ENCODE data around the gene SIRT7. TPM values are rescaled to one million over a fixed set of nuclear protein-coding genes. Genes with fewer than 3 reads are reported as not detected.
"Not testable (repeated sequence)": the region's sequence is repeated elsewhere in the genome, so short reads cannot be mapped to it uniquely, and the experiment has no call there.

SIRT7 gene
- total RNA-seq, 1 donor from 2014 or later: 6.2 TPM

DNA sequence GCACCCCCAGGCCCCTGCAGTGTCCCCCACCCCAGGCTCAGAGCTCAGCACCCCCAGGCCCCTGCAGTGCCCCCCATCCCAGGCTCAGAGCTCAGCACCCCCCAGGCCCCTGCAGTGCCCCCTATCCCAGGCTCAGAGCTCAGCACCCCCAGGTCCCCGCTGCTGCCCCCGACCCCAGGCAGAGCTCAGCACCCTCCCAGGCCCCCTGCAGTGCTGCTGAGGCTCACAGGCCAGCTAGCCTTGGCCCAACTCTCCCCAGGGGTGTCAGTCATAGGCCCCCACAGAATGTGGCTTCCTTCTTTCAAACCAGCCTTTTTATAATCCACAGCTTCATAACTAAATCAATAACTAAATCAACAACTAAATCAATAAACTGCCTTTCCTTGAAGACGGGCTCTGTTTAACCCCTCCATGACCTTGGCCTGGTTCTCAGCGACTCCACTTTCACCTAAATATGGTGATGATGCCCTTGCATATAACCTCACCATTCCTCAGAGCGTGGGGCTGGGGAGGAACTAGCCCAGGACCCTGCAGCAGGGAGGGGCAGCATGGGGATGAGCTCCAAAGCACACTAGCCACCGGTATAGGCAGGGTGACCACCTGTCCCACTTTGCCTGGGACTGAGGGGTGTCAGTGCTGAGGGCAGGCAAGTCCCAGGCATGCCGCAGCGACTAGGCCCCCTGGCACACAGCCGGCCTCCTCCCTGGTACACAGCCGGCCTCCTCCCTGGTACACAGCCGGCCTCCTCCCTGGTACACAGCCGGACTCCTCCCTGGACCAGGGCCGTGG lies 38.0 kb upstream of the SIRT7 start:
- ATAC-seq: no peak
- DNase-seq (ENCODE audit: missing footprints): no peak
- intact Hi-C loops (cut with DNase I): loop anchor here (5.0 kb wide), 1 partner anchor 196 kb away; no protein-coding TSS in a partner anchor

DNA sequence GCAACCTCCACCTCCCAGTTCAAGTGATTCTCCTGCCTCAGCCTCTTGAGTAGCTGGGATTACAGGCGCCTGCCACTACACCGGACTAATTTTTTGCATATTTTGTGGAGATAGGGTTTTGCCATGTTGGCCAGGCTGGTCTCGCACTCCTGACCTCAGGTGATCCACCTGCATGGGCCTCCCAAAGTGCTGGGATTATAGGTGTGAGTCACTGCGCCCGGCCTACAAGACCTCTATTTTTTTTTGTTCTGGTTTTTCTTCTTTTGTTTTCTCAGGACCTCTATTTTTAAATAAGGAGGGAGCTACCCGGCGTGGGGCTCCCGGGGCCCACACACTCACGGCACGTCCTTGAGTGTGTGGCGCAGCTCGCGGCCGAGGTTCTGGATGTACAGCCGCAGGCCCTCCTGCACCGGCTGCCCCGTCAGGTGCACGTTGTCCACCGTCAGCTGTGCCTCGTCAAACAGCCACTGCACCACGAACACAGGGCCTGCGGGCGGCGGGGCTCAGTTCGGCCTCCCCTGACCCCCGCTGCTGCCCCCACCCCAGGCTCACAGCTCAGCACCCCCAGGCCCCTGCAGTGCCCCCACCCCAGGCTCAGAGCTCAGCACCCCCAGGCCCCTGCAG lies 37.2 kb upstream of the SIRT7 start:
- no peak for ATAC-seq
- intact Hi-C loops (cut with DNase I): loop anchor here (5.0 kb wide), 1 partner anchor 197 kb away; no protein-coding TSS in a partner anchor
- no peak for DNase-seq (ENCODE audit: missing footprints)

DNA sequence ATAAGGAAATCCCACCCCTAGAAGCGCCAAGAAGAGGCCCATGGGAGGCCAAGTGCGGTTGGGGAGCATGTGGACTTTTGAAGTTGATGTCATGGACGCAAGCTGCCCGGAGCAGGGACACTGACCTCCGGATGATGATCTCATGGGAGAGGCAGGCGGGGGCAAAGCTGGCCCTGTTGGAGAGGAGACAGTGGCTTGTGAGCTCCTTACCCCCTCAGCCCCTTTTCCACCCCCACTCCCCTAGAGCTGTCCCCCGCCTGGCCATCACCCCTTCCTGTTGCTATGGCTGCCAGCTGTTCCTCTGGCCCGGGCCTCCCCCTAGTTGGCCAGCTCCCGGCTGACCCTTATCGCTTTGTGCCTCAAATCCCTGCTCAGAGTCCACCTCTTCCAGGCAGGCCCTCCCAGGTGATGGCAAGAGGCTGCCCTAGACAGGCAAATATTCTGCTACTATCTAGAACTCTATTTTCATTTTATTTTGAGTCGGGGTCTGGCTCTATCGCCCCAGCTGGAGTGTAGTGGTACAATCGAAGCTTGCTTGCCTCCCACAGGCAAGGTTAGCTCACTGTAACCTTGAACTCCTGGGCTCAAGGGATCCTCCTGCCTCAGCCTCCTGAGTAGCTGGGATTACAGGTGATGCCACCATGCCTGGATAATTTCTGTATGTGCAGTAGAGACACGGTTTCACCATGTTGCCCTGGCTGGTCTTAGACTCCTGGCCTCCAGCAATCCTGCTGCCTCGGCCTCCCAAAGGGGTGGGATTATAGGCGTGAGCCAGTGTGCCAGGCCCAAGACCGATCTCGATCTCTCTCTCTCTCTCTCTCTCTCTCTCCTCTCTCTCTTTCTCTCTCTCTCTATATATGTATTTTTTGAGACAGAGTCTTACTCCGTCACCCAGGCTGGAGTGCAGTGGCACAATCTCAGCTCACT lies 36.4 kb upstream of the SIRT7 start:
- DNase-seq (ENCODE audit: missing footprints): no peak
- intact Hi-C loops (cut with DNase I): loop anchor here (5.0 kb wide), 1 partner anchor 198 kb away; no protein-coding TSS in a partner anchor
- ATAC-seq: no peak

DNA sequence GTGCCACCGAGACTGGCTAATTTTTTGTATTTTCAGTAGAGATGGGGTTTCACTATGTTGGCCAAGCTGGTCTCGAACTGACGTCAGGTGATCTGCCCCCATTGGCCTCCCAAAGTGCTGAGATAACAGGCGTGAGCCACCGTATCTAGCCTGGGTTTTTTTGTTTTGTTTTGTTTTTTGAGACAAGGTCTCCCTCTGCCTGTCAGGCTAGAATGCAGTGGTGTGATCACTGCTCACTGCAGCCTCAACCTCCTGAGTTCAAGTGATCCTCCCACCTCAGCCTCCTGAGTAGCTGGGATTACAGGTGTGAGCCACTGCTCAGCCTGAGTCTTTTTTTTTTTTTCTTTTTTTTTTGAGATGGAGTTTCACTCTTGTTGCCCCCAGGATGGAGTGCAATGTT lies 35.5 kb upstream of the SIRT7 start:
- DNase-seq (ENCODE audit: missing footprints); intact Hi-C loops (cut with DNase I); ATAC-seq: not testable (repeated sequence)

DNA sequence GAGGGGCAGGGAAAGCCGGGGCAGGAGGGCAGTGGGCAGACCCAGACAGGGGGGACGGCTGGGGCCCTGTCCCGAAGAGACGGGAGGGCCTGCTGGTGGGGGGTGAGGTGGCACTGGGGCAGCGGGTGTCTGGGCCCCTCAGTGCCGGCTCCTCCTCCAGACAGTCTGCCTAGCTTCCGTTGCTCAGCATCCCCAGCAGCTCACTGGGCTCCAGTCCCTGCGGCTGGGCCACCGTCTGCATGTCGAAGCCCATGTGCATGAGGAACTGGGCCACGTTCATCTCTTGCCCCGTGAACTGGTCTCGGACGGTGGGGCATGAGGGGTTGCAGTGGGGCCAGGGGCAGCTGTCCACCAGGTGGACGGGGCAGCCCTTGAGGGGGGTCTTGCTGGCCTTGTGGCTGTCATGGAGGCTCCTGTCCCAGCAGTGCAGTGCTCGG lies 34.8 kb upstream of the SIRT7 start:
- no peak for DNase-seq (ENCODE audit: missing footprints)
- intact Hi-C loops (cut with DNase I): no loop called here
- ATAC-seq: no peak

DNA sequence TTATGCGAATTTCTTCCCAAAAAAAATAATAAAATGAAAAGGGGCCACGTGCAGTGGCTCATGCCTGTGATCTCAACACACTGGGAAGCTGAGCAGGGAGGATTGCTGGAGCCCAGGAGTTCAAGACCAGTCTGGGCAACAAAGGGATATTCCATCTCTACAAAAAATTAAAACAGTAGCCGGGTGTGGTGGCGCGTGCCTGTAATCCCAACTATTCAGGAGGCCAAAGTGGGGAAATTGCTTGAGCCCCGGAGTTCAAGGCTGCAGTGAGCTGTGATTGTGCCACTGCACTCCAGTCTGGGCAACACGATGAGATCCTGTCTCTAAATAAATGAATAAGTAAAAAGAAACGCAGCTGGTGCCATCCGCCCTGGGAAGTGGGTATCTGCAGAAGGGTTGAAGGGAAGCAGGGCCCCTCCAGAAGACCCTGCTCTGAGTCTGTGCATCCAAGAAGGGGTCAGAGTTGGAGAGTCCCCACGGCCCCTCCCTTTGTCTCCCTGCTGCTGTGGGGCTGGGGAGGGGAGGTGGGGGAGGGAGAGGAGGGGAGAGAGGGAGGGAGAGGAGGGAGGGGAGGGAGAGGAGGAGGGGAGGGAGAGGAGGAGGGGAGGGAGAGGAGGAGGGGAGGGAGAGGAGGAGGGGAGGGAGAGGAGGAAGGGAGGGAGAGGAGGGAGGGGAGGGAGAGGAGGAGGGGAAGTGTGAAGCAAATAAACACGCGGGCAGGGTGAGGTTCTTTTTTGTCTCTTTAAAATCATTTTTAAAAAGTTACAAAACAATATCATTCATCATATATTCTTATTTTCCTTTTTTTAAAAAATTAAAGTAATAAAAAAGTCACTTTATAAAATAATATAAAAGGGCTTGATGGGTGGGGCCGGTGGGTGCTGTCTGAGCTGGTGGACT lies 34.1 kb upstream of the SIRT7 start:
- ATAC-seq (no peak), DNase-seq (ENCODE audit: missing footprints) (no peak)
- intact Hi-C loops (cut with DNase I): no loop called here

DNA sequence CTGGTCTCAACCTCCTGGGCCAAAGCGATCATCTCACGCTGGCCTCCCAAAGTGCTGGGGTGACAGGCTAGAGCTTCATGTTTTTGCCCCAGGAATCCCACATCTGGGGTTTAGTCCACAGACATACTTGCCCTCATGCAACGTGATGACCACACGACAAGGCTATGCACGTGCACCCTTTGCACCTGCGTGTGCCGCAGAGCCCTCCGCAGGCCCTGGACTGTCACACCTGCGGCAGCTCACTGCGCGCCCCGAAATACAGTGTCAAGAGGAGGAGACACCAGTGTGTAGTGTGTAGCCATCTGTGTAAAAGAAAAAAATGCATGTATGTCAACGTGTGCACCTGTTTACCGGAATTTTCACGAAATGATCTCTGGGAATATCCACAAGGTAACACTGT lies 32.5 kb upstream of the SIRT7 start:
- intact Hi-C loops (cut with DNase I): no loop called here
- ATAC-seq (no peak), DNase-seq (ENCODE audit: missing footprints) (no peak)

DNA sequence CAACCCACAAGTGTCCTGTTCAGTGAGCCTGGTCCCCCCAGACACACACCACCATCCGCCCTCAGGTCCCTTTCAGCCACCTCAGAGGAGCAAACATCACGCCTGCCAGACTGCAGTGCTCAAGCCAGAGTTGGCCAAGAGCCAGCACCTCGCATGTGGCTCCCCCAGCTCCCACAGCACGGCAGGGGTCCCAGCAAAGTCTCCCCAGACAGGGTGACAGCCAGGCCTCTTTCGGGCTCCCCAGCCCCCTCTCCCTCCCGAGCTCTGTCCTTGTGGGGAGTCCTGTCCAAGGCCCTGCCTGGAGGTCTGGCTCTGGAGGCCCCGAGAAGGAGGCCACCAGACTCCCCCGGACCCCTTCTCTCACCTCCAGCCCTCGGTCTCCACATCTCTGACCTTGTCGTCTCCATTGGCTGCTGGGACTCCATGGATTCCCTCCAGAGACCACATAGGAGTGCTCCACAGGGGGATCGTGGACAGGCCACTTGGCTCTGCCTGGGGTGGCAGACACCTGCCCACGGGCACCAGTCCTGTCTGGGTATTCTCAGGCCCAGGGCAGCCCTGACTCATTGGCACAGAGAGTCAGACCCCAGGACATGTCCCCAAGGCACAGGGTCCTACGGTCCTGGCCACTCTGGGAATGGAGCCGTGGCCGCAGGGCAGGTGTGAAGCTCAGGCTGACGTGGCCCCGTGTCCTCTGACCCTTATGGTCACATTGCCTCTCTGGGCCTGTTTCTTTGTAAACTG lies 30.8 kb upstream of the SIRT7 start:
- DNase-seq (ENCODE audit: missing footprints) (peak; percentile 31), ATAC-seq (peak; percentile 30)
- intact Hi-C loops (cut with DNase I): no loop called here

DNA sequence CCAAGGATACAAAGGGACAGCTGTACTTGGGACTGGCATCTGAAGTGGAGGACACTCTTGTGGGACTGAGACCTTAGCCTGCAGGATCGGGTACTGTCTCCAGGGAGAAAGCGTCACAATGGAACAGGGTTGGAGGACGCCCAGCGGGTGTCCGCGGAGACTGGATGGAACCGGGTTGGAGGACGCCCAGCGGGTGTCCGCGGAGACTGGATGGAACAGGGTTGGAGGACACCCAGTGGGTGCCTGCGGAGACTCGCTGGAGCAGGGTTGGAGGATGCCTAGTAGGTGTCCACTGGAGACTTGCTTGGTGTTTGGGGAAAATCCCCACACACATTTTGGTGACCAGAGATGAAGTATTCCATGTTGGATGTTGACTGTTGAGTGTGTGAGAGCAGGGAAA lies 29.2 kb upstream of the SIRT7 start, which contains the start of gene MYADML2:
Gene MYADML2 (minus strand): TSS at position 45 of the 400 bp plus-strand sequence. CDS start 5,492 bp downstream, outside the sequence.
- no peak for DNase-seq (ENCODE audit: missing footprints)
- intact Hi-C loops (cut with DNase I): no loop called here
- no peak for ATAC-seq

DNA sequence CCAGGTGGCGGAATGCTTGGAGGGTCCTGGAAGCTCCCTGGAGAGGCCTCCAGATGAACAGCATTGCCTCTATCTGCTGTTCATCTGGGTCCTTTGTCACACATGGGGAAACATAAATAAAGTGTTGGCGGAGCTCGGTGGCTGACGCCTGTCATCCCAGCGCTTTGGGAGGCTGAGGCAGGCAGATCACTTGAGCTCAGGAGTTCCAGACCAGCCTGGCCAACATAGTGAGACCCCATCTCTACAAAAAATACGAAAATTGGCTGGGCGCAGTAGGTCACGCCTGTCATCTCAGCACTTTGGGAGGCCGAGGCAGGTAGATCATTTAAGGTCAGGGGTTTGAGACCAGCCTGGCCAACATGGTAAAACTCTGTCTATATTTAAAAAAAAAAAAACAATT lies 26.9 kb upstream of the SIRT7 start:
- DNase-seq (ENCODE audit: missing footprints) (no peak), ATAC-seq (no peak)
- intact Hi-C loops (cut with DNase I): loop anchor here (5.0 kb wide), 1 partner anchor 123 kb away; no protein-coding TSS in a partner anchor

DNA sequence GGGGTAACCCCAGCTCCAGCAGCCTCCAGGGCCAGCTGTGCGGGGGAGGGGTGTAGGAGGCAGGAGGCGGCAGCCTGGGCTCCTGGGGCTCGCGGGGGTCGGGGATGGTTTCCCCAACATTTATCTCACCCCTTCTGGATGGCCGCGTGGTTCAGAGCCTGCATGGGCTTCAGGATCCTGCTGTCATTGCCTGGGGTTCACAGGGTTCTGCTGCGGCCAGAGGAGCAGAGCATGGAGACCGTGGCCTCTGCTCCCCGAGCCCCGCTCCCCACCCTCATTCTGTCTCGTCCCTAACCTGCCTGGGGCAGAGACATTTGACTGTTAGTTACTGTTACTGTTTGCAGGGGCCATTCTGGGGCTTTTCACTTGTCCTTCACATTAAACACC lies 24.2 kb upstream of the SIRT7 start:
- ATAC-seq (no peak), DNase-seq (ENCODE audit: missing footprints) (no peak)
- intact Hi-C loops (cut with DNase I): loop anchor here (5.0 kb wide), 1 partner anchor 120 kb away; no protein-coding TSS in a partner anchor

DNA sequence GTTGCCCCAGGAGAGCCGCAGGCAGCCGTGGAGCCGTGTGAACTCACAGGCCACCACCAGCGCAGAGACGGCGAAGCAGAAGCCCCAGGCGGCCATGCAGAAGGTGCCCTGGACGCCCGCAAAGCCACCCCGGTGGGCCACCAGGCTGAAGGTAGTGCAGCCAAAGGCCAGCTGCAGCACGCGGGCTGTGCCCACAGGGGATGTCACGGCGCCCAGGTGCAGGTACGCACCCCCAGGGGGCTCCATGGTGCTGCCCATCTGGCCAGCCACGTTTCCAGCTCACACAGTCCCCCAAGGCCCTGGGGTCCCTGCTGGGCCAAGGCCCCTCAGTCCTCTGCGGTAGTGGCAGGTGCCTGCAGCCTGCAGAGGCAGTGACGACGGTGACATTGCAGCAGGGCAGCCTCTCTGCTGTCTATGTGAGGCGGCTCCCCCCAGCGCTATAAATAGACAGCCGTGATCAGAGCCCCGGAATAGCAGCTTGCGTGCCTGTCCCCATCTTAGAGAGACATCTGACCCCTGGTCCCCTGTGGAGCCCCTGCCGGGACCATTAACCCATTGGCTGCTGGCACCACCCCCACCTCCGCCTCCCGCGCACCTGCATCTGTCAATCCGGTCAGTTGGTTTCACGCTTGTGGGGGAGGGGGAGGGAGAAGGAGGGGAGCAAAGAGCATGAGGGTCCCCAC lies 23.6 kb upstream of the SIRT7 start:
- ATAC-seq: peak; percentile 26
- intact Hi-C loops (cut with DNase I): loop anchor here (5.0 kb wide), 1 partner anchor 119 kb away; no protein-coding TSS in a partner anchor
- DNase-seq (ENCODE audit: missing footprints): peak; percentile 73

DNA sequence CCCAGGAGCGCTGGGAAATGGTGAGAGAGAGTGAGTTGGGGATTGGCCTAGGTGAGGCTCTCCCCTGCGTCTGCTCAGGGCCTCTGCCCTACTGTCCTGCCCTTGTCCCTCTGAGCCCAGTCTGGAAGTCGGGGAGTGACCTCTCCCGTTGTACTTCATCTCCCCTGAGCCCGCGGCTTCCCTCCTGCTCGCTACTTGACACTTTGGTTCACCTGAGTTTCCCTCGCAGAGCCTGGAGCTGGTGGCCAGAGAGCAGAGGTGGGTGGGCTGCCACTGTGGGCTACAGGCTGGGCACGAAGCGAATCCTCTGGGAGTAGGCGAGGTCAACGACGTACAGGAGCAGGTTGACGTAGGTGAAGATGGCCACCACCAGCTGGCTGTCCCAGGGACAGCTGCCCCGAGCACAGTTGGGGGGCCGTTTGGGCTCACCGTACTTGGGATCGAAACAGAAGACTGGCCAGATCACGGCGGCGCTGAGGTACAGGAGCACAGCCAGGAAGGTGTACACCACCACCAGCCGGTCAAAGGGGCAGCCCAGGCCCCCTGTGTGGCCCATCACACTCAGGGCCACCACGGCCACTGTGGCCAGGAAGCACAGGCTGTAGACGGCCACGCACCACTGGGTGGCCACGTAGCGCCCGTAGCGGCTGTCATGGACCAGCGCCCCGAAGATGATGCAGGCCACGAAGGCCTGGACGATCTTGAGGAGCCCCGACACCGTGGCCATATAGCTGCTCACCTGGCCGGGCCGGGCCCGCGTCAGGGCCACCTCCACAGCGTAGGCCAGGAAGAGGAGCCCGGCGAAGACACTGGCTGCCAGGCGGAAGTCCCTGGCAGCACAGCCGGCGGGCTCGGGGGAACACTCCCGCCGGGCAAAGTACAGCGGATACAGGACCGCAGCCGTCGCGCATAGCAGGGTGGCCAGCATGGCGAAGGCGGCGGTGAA lies 22.8 kb upstream of the SIRT7 start:
- intact Hi-C loops (cut with DNase I): loop anchor here (5.0 kb wide), 1 partner anchor 119 kb away; no protein-coding TSS in a partner anchor
- no peak for ATAC-seq
- DNase-seq (ENCODE audit: missing footprints): peak; percentile 61

DNA sequence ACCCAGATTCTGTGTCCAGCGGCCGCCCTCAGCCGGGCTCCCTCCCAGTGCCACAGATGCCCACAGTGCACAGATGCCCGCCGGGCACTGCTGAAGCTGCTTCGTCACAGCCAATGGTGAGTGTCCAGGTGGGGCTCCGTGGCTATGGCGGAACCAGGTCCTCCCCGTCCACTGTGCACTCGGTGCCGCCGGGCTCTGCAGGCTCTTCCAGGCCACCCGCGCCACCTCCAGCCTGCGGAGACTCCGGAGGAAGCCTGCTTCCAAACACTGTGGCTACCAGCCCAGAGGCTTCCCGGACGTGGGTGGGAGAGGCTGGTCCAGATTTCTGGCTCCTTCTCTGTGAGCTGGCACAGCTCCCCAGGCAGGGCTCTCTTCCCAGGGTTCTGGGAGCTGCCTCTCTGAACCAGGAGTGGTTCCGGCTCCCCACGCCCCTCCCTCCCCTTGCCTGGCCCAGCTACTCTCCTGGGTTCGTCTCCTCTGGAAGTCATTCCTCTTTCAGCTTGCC lies 22.0 kb upstream of the SIRT7 start:
- ATAC-seq (peak; percentile 57), DNase-seq (ENCODE audit: missing footprints) (peak; percentile 83)
- intact Hi-C loops (cut with DNase I): loop anchor here (5.0 kb wide), 1 partner anchor 118 kb away; no protein-coding TSS in a partner anchor

DNA sequence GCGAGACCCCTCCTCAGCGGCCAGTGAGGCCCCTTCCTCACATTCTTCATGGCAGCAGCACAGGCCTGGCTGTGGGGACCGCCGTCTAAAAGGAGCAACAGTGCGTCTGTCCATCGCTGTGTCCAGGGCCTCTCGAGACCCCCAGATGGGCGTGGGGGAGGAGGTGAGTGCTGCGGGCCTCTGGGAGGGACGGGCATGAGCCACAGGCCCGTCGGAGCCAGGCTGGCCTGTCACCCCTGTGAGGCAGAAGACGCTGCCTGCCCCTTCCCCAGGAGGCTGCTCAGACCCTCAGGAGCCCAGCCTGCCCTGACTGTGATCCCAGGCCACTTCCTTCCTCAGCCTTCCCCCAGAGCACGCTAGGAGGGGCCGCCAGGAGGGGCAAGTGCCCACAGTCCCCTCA lies 21.2 kb upstream of the SIRT7 start:
- DNase-seq (ENCODE audit: missing footprints): peak; percentile 28
- intact Hi-C loops (cut with DNase I): no loop called here
- ATAC-seq: no peak

Measured in Right ventricle myocardium inferior (tissue), 1 donor.